WTC11 (cell line): ENCODE results near the gene USP49.

Experiments used
- ATF1 ChIP-seq: sonication (generic); formaldehyde crosslinking; IDR thresholded peaks from 2 replicates; pipeline ENCODE4 v1.8.1; 2023; ENCODE audit warnings: mild to moderate bottlenecking, moderate library complexity, missing genetic modification reagents
- ESRRA ChIP-seq: sonication (generic); formaldehyde crosslinking; IDR thresholded peaks from 2 replicates; pipeline ENCODE4 v1.8.1; 2022; ENCODE audit warnings: mild to moderate bottlenecking, missing genetic modification reagents, borderline replicate concordance
- ETV6 ChIP-seq: sonication (generic); formaldehyde crosslinking; IDR thresholded peaks from 2 replicates; pipeline ENCODE4 v1.8.1; 2022; ENCODE audit warnings: mild to moderate bottlenecking, missing genetic modification reagents
- FOXJ3 ChIP-seq: sonication (generic); formaldehyde crosslinking; IDR thresholded peaks from 2 replicates; pipeline ENCODE4 v1.9.0; 2021; ENCODE audit warnings: missing genetic modification reagents, mild to moderate bottlenecking, borderline replicate concordance
- GABPB1 ChIP-seq: sonication (generic); formaldehyde crosslinking; IDR thresholded peaks from 2 replicates; pipeline ENCODE4 v1.8.1; 2023; ENCODE audit warnings: mild to moderate bottlenecking, missing genetic modification reagents
- SP1 ChIP-seq: sonication (generic); formaldehyde crosslinking; conservative IDR thresholded peaks from 2 replicates; pipeline ENCODE4 v1.8.1; 2022; ENCODE audit warnings: missing genetic modification reagents
- TEAD1 ChIP-seq: sonication (generic); formaldehyde crosslinking; IDR thresholded peaks from 2 replicates; pipeline ENCODE4 v1.8.0; 2022; ENCODE audit warnings: mild to moderate bottlenecking, missing genetic modification reagents
- TP53 ChIP-seq: sonication (generic); formaldehyde crosslinking; IDR thresholded peaks from 2 replicates; pipeline ENCODE4 v1.8.1; 2023; ENCODE audit warnings: mild to moderate bottlenecking, missing genetic modification reagents
- TF ChIP-seq, protein P1 (sequence below): fragments of 200-600 bp; IDR thresholded peaks from 2 replicates; pipeline ENCODE4 v1.8.0; 2022; ENCODE audit warnings: antibody characterized with exemption
- TF ChIP-seq, protein P2 (sequence below): sonication (generic); formaldehyde crosslinking; conservative IDR thresholded peaks from 2 replicates; pipeline ENCODE4 v1.8.1; 2022; ENCODE audit warnings: mild to moderate bottlenecking, missing genetic modification reagents
- TF ChIP-seq, protein P3 (sequence below): sonication (generic); formaldehyde crosslinking; IDR thresholded peaks from 2 replicates; pipeline ENCODE4 v1.8.1; 2023; ENCODE audit warnings: mild to moderate bottlenecking, moderate library complexity, missing genetic modification reagents
- TF ChIP-seq, protein P4 (sequence below): sonication (generic); formaldehyde crosslinking; IDR thresholded peaks from 2 replicates; pipeline ENCODE4 v1.8.1; 2023; ENCODE audit warnings: mild to moderate bottlenecking, missing genetic modification reagents, moderate library complexity
- TF ChIP-seq, protein P5 (sequence below): sonication (generic); formaldehyde crosslinking; IDR thresholded peaks from 2 replicates; pipeline ENCODE4 v1.8.0; 2022; ENCODE audit warnings: mild to moderate bottlenecking, missing genetic modification reagents
- TF ChIP-seq, protein P6 (sequence below): fragments of 250-450 bp; sonication (Bioruptor Pico); IDR thresholded peaks from 2 replicates; pipeline ENCODE4 v1.9.0; 2021; ENCODE audit warnings: mild to moderate bottlenecking, borderline replicate concordance

DNA sequence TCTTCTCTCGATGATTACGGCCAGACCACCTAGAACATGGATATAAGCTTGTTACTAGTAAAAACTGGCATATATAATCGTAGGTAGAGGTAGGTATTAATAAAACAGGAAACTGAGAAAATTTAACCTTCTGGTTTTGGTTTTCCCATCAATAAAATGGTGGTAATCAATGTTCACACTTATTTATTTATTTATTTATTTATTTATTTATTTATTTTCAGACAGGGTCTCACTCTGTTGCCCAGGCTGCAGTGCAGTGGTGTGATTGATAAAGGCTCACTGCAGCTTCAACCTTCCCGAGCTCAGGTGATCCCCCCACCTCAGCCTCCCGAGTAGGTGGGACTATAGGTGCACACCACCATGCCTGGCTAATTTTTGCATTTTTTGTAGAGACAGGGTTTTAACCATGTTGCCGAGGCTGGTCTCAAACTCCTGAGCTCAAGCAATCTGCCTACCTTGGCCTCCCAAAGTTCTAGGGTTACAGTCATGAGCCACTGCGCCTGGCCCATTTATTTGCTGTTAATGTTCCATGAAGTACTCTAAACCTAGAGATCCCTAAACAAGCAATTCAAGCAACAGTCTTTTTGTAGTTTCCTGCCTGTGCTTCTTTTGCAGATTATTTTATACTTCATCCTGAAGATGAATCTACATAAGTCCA is 96.1 kb downstream of the USP49 start:
- TF ChIP-seq, protein P1, sequence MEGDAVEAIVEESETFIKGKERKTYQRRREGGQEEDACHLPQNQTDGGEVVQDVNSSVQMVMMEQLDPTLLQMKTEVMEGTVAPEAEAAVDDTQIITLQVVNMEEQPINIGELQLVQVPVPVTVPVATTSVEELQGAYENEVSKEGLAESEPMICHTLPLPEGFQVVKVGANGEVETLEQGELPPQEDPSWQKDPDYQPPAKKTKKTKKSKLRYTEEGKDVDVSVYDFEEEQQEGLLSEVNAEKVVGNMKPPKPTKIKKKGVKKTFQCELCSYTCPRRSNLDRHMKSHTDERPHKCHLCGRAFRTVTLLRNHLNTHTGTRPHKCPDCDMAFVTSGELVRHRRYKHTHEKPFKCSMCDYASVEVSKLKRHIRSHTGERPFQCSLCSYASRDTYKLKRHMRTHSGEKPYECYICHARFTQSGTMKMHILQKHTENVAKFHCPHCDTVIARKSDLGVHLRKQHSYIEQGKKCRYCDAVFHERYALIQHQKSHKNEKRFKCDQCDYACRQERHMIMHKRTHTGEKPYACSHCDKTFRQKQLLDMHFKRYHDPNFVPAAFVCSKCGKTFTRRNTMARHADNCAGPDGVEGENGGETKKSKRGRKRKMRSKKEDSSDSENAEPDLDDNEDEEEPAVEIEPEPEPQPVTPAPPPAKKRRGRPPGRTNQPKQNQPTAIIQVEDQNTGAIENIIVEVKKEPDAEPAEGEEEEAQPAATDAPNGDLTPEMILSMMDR: no peak
- TF ChIP-seq, protein P2, sequence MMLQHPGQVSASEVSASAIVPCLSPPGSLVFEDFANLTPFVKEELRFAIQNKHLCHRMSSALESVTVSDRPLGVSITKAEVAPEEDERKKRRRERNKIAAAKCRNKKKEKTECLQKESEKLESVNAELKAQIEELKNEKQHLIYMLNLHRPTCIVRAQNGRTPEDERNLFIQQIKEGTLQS (CRISPR knock-in tag): no peak
- TF ChIP-seq TEAD1 (CRISPR knock-in tag) (no peak), TP53 (no peak), ETV6 (no peak), ATF1 (CRISPR knock-in tag) (no peak), SP1 (CRISPR knock-in tag) (no peak), FOXJ3 (no peak), ESRRA (no peak), GABPB1 (CRISPR knock-in tag) (no peak)
- TF ChIP-seq, protein P3, sequence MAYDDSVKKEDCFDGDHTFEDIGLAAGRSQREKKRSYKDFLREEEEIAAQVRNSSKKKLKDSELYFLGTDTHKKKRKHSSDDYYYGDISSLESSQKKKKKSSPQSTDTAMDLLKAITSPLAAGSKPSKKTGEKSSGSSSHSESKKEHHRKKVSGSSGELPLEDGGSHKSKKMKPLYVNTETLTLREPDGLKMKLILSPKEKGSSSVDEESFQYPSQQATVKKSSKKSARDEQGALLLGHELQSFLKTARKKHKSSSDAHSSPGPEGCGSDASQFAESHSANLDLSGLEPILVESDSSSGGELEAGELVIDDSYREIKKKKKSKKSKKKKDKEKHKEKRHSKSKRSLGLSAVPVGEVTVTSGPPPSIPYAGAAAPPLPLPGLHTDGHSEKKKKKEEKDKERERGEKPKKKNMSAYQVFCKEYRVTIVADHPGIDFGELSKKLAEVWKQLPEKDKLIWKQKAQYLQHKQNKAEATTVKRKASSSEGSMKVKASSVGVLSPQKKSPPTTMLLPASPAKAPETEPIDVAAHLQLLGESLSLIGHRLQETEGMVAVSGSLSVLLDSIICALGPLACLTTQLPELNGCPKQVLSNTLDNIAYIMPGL (CRISPR knock-in tag): no peak
- TF ChIP-seq, protein P4, sequence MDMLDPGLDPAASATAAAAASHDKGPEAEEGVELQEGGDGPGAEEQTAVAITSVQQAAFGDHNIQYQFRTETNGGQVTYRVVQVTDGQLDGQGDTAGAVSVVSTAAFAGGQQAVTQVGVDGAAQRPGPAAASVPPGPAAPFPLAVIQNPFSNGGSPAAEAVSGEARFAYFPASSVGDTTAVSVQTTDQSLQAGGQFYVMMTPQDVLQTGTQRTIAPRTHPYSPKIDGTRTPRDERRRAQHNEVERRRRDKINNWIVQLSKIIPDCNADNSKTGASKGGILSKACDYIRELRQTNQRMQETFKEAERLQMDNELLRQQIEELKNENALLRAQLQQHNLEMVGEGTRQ: no peak
- TF ChIP-seq, protein P5, sequence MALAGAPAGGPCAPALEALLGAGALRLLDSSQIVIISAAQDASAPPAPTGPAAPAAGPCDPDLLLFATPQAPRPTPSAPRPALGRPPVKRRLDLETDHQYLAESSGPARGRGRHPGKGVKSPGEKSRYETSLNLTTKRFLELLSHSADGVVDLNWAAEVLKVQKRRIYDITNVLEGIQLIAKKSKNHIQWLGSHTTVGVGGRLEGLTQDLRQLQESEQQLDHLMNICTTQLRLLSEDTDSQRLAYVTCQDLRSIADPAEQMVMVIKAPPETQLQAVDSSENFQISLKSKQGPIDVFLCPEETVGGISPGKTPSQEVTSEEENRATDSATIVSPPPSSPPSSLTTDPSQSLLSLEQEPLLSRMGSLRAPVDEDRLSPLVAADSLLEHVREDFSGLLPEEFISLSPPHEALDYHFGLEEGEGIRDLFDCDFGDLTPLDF (CRISPR knock-in tag): no peak
- TF ChIP-seq, protein P6, sequence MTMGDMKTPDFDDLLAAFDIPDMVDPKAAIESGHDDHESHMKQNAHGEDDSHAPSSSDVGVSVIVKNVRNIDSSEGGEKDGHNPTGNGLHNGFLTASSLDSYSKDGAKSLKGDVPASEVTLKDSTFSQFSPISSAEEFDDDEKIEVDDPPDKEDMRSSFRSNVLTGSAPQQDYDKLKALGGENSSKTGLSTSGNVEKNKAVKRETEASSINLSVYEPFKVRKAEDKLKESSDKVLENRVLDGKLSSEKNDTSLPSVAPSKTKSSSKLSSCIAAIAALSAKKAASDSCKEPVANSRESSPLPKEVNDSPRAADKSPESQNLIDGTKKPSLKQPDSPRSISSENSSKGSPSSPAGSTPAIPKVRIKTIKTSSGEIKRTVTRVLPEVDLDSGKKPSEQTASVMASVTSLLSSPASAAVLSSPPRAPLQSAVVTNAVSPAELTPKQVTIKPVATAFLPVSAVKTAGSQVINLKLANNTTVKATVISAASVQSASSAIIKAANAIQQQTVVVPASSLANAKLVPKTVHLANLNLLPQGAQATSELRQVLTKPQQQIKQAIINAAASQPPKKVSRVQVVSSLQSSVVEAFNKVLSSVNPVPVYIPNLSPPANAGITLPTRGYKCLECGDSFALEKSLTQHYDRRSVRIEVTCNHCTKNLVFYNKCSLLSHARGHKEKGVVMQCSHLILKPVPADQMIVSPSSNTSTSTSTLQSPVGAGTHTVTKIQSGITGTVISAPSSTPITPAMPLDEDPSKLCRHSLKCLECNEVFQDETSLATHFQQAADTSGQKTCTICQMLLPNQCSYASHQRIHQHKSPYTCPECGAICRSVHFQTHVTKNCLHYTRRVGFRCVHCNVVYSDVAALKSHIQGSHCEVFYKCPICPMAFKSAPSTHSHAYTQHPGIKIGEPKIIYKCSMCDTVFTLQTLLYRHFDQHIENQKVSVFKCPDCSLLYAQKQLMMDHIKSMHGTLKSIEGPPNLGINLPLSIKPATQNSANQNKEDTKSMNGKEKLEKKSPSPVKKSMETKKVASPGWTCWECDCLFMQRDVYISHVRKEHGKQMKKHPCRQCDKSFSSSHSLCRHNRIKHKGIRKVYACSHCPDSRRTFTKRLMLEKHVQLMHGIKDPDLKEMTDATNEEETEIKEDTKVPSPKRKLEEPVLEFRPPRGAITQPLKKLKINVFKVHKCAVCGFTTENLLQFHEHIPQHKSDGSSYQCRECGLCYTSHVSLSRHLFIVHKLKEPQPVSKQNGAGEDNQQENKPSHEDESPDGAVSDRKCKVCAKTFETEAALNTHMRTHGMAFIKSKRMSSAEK (CRISPR knock-in tag): no peak
